MCF 10A (cell line): ENCODE results near the gene ZNF280A. TPM values are rescaled to one million over a fixed set of nuclear protein-coding genes. Genes with fewer than 3 reads are reported as not detected.

Experiments used
- BruUV-seq: library from RNA; stranded (reverse); fragments of 400-500 nt; replicated peaks from 2 replicates; lab custom pipeline; 2021; lab: Mats Ljungman, UMichigan
- CTCF ChIA-PET: fragments of 300-600 bp; sonication (Branson Sonifier 250); formaldehyde crosslinking; extraction: SDS; loops from one replicate; lab custom pipeline; 2021; ENCODE audit warnings: antibody characterized with exemption, inconsistent platforms; lab: Yijun Ruan, JAX
- POLR2A ChIA-PET: fragments of 300-600, 350-650 bp; sonication (Branson Sonifier 250); formaldehyde crosslinking; extraction: SDS; loops from one replicate; lab custom pipeline; 2020; ENCODE audit warnings: antibody characterized with exemption, inconsistent platforms; lab: Yijun Ruan, JAX
- DNase-seq: peaks from one replicate; pipeline ENCODE4 v3.0.0-alpha.2; 2018; ENCODE audit not compliant: unreplicated experiment
- H3K27ac Mint-ChIP-seq: one replicate; pipeline ENCODE4 v1.8.0; 2022; ENCODE audit warnings: mild to moderate bottlenecking, low read depth, mixed read lengths; ENCODE audit not compliant: unreplicated experiment
- H3K27me3 Mint-ChIP-seq: one replicate; pipeline ENCODE4 v1.8.0; 2022; ENCODE audit warnings: mixed read lengths; ENCODE audit not compliant: insufficient read depth, unreplicated experiment
- H3K36me3 Mint-ChIP-seq: one replicate; pipeline ENCODE4 v1.8.0; 2022; ENCODE audit warnings: mild to moderate bottlenecking, moderate library complexity, mixed read lengths; ENCODE audit not compliant: insufficient read depth, unreplicated experiment
- H3K4me1 Mint-ChIP-seq: one replicate; pipeline ENCODE4 v1.8.0; 2022; ENCODE audit warnings: mixed read lengths; ENCODE audit not compliant: insufficient read depth, unreplicated experiment
- H3K4me3 Mint-ChIP-seq: one replicate; pipeline ENCODE4 v1.8.0; 2022; ENCODE audit warnings: mild to moderate bottlenecking, moderate library complexity, mixed read lengths; ENCODE audit not compliant: unreplicated experiment
- H3K9me3 Mint-ChIP-seq: one replicate; pipeline ENCODE4 v1.8.0; 2022; ENCODE audit warnings: mixed read lengths; ENCODE audit not compliant: unreplicated experiment
- CTCF ChIP-seq: fragments of 200-600 bp; IDR thresholded peaks from one replicate; pipeline ENCODE4 v1.8.0; 2022; ENCODE audit warnings: antibody characterized with exemption, mild to moderate bottlenecking; ENCODE audit not compliant: unreplicated experiment
- intact Hi-C: fragments of 100-400 bp; cut with micrococcal nuclease; formaldehyde crosslinking; loops from 2 replicates; pipeline ENCODE4 v1.14.1; 2022
- total RNA-seq: library from RNA; stranded (reverse); gene quantifications from 2 replicates; pipeline ENCODE4 v1.2.3, GENCODE V29; 2022

Gene ZNF280A
- total RNA-seq, 1 experiment from 2014 or later, result not detected

GRCh38 chr22:22484023-22484422 lies 36.0 kb downstream of the ZNF280A start:
- H3K27me3 Mint-ChIP-seq, result peaks cover 50% of the 10 kb centered on the region
- H3K36me3 Mint-ChIP-seq, result no peaks in the 10 kb centered on the region
- H3K4me1 Mint-ChIP-seq, result no peaks in the 10 kb centered on the region
- ChIA-PET POLR2A (no interaction called here), CTCF (no interaction called here)
- no peaks in the 10 kb centered on the region for H3K9me3 Mint-ChIP-seq
- H3K4me3 Mint-ChIP-seq, result no peak overlapping the region
- intact Hi-C loops, result no loop called here
- no peak overlapping the region for H3K27ac Mint-ChIP-seq
- no peak for TF ChIP-seq CTCF
- DNase-seq, result no peak
- no TSS peak for BruUV-seq

DNA sequence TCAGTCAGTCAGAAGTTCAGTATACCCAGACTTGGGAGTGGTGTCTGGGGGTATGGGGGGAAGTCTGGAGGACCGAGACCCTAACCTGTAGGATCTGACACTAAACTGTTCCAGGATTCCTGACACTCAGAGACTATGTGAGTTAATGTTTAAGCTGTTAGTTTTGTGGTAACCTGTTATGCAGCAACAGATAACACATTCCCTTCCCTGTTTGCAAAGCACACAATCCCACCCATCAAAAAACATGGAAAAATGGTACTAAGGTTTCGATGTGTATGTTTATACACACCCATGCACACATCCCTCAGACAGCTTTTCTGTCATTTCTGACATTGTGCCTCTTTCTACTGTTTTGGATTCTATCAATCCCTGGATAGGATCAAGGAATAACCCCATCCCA lies 39.1 kb downstream of the ZNF280A start:
- H3K9me3 Mint-ChIP-seq, result no peaks in the 10 kb centered on the region
- CTCF ChIA-PET, result interaction anchor here (2.0 kb wide), 1 partner anchor 106 kb away, joined by 6 read pairs; no protein-coding TSS in a partner anchor
- no peaks in the 10 kb centered on the region for H3K36me3 Mint-ChIP-seq
- no TSS peak for BruUV-seq
- no peak for DNase-seq
- POLR2A ChIA-PET, result no interaction called here
- no peak for TF ChIP-seq CTCF
- intact Hi-C loops, result no loop called here
- H3K27me3 Mint-ChIP-seq, result peaks cover 19% of the 10 kb centered on the region
- H3K4me3 Mint-ChIP-seq, result no peak overlapping the region
- no peaks in the 10 kb centered on the region for H3K4me1 Mint-ChIP-seq
- H3K27ac Mint-ChIP-seq, result no peak overlapping the region

DNA sequence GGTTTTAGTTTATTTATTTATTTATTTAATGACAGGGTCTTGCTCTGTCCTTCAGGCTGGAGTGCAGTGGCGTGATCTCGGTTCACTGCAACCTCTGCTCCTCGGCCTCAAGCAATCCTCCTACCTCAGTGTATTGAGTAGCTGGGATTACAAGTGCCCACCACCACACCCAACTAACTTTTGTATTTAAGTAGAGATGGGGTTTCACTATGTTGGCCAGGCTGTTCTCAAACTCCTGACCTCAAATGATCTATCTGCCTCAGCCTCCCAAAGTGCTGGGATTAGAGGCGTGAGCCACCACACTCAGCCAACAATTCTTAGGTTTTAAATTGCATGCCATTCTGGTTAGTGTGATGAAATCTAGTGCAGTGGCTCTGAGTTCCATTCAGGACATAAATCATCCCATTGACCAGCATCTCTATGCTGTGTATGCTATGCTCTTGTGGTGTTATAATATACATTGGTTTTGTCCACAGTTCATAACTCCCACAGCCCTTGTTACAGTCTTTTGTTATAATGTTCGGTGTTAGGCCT lies 40.0 kb downstream of the ZNF280A start:
- BruUV-seq, result no TSS peak
- DNase-seq, result no peak
- TF ChIP-seq CTCF, result no peak
- CTCF ChIA-PET, result interaction anchor here (0.6 to 1.6 kb wide), 3 partner anchors 10 to 230 kb away, joined by 3 read pairs; no protein-coding TSS in a partner anchor
- H3K9me3 Mint-ChIP-seq, result no peaks in the 10 kb centered on the region
- no peak overlapping the region for H3K4me3 Mint-ChIP-seq
- intact Hi-C loops, result no loop called here
- POLR2A ChIA-PET, result no interaction called here
- H3K36me3 Mint-ChIP-seq, result no peaks in the 10 kb centered on the region
- H3K27me3 Mint-ChIP-seq, result peaks cover 10% of the 10 kb centered on the region
- no peak overlapping the region for H3K27ac Mint-ChIP-seq
- no peaks in the 10 kb centered on the region for H3K4me1 Mint-ChIP-seq

DNA sequence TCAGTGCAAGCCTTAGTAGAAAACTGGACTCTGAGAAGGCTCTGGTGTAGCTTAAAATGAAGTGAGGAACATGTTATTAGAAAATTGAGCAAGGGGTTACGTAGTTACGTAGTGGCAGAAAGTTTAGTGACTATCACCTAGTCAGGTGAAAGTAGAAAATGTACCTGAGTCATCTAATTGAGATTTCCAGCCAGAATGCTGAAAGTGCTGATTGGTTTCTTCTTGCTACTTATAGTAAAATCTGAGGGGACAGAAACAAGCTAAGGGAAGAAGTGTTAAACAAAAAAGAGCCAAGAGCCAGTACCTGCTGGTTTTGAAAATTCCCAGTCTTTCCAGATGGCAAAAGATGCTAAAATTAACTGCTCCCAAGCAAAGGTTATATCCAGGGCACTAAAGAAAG lies 41.0 kb downstream of the ZNF280A start:
- Mint-ChIP-seq H3K36me3 (no peaks in the 10 kb centered on the region), H3K27ac (no peak overlapping the region), H3K4me1 (no peaks in the 10 kb centered on the region), H3K9me3 (no peaks in the 10 kb centered on the region), H3K4me3 (no peak overlapping the region), H3K27me3 (peaks cover under 1% of the 10 kb centered on the region)
- POLR2A ChIA-PET, result no interaction called here
- intact Hi-C loops, result no loop called here
- no peak for DNase-seq
- CTCF ChIA-PET, result interaction anchor here (0.7 to 1.6 kb wide), 3 partner anchors 15 to 231 kb away, joined by 3 to 8 read pairs (median 3); no protein-coding TSS in a partner anchor
- TF ChIP-seq CTCF, result no peak
- BruUV-seq, result no TSS peak
